ENCODE results near the gene FGD4. TPM values are rescaled to one million over a fixed set of nuclear protein-coding genes. Genes with fewer than 3 reads are reported as not detected.

FGD4 gene
- total RNA-seq, 4 donors from 2014 or later = 21.4 to 33.0 (median 26.9) TPM

DNA sequence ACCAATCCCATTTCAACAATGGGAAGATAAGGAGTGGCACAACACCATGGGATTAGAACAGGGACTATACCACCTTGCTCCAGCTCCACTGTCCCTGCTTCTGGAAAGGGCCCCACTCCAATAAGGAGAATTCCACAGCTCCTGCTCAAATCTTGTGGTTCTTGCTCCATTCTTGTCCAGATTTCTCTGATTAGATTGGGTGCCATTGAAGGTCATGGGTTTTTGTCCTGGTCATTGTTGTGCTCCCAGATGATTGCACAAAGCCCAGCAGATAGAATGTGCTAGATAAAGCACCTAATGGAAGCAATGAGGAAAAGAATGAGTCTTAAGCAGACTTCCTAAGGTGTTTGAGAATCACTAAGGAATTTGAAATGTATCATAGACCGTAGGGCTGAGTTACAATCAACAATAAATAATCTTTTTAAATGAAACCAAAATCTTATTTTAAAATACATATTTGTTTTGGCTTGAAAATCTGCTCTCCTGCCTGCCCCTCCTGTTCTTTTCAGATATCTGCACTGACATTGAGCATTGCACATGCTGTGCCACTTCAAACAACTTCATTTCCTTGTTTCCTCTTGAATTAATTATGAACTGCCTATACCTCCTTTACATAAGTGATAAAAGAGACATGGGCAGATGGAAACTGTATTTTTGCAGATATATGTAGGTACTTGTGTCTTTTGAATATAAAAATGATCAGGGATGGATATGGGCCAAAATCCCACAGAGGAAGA is 115.9 kb downstream of the FGD4 start:
- H3K36me3 ChIP-seq = no peaks in the 10 kb centered on the region
- H3K27me3 ChIP-seq = no peaks in the 10 kb centered on the region
- intact Hi-C loops (cut with DNase I) = no loop called here
- peaks cover 0 to 14% (median 7%) of the 10 kb centered on the region in 4 donors for H3K4me1 ChIP-seq
- H3K27ac ChIP-seq (replicated peaks in 1 of 4) = no peak overlapping the region
- H3K4me3 ChIP-seq = no peak overlapping the region
- no peak for DNase-seq (ENCODE audit: extremely low spot score)
- no peaks in the 10 kb centered on the region for H3K9me3 ChIP-seq
- 94% methylated on average over 1 of the region's 1 CpG for WGBS
- TF ChIP-seq POLR2A (IDR thresholded peaks at IDR 0.05; ENCODE audit: low read depth) = no peak
- no peak for TF ChIP-seq EP300 (IDR thresholded peaks at IDR 0.05)
- no peak for TF ChIP-seq CTCF (IDR thresholded peaks at IDR 0.05)
- TF ChIP-seq POLR2AphosphoS5 (IDR thresholded peaks at IDR 0.05) = no peak

GRCh38 chr12:32516230-32516629 is 116.9 kb downstream of the FGD4 start:
- no peak overlapping the region for H3K27ac ChIP-seq (replicated peaks in 1 of 4)
- TF ChIP-seq POLR2A (IDR thresholded peaks at IDR 0.05; ENCODE audit: low read depth) (no peak), EP300 (IDR thresholded peaks at IDR 0.05) (no peak), POLR2AphosphoS5 (IDR thresholded peaks at IDR 0.05) (no peak), CTCF (IDR thresholded peaks at IDR 0.05) (no peak)
- DNase-seq (ENCODE audit: extremely low spot score) = no peak
- H3K4me3 ChIP-seq = no peak overlapping the region
- 75% methylated on average over 2 of the region's 2 CpGs for WGBS
- H3K36me3 ChIP-seq = no peaks in the 10 kb centered on the region
- no peaks in the 10 kb centered on the region for H3K27me3 ChIP-seq
- no peaks in the 10 kb centered on the region for H3K9me3 ChIP-seq
- intact Hi-C loops (cut with DNase I) = no loop called here
- H3K4me1 ChIP-seq = peaks cover 0 to 14% (median 9%) of the 10 kb centered on the region in 4 donors

GRCh38 chr12:32517966-32518365 is 118.6 kb downstream of the FGD4 start:
- TF ChIP-seq POLR2A (IDR thresholded peaks at IDR 0.05; ENCODE audit: low read depth) = no peak
- TF ChIP-seq CTCF (IDR thresholded peaks at IDR 0.05) = no peak
- no peak for TF ChIP-seq POLR2AphosphoS5 (IDR thresholded peaks at IDR 0.05)
- no peak for TF ChIP-seq EP300 (IDR thresholded peaks at IDR 0.05)
- no peaks in the 10 kb centered on the region for H3K27me3 ChIP-seq
- intact Hi-C loops (cut with DNase I) = no loop called here
- no peaks in the 10 kb centered on the region for H3K9me3 ChIP-seq
- peaks cover 9 to 26% (median 17%) of the 10 kb centered on the region in 4 donors for H3K4me1 ChIP-seq
- DNase-seq (ENCODE audit: extremely low spot score) = no peak
- H3K36me3 ChIP-seq = no peaks in the 10 kb centered on the region
- H3K4me3 ChIP-seq = no peak overlapping the region
- no peak overlapping the region for H3K27ac ChIP-seq (replicated peaks in 1 of 4)
- WGBS = 96% methylated on average over 5 of the region's 5 CpGs

DNA sequence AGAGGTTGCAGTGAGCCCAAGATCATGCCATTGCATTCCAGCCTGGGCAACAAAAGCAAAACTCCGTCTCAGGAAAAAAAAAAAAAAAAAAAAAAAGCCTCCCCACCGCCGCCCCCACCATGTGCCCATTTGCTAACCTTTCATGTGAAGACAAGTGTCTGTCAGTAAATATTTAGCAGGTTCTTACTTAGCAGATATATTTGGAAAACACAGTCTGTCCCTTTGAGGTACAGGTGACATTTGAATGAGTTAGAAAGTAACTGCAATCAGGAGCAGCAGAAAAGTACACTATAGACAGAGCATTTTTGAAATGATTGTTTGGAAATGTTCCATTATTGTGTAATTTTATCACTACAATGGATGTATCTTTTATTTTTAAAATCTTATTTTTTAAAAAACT is 119.7 kb downstream of the FGD4 start:
- Histone ChIP-seq H3K4me1 (peaks cover 13 to 25% (median 20%) of the 10 kb centered on the region in 4 donors), H3K27ac (replicated peaks in 1 of 4) (no peak overlapping the region), H3K9me3 (no peaks in the 10 kb centered on the region), H3K4me3 (no peak overlapping the region), H3K27me3 (no peaks in the 10 kb centered on the region), H3K36me3 (no peaks in the 10 kb centered on the region)
- intact Hi-C loops (cut with DNase I) = no loop called here
- WGBS = 75% methylated on average over 3 of the region's 3 CpGs
- TF ChIP-seq EP300 (IDR thresholded peaks at IDR 0.05) = no peak
- TF ChIP-seq POLR2AphosphoS5 (IDR thresholded peaks at IDR 0.05) = no peak
- TF ChIP-seq POLR2A (IDR thresholded peaks at IDR 0.05; ENCODE audit: low read depth) = no peak
- no peak for TF ChIP-seq CTCF (IDR thresholded peaks at IDR 0.05)
- no peak for DNase-seq (ENCODE audit: extremely low spot score)
